SK-N-SH (cell line): ENCODE measurements around the gene PRSS56. TPM values are rescaled to one million over a fixed set of nuclear protein-coding genes. Genes with fewer than 3 reads are reported as not detected.

Experiments used
- CTCF ChIA-PET: fragments of 300-600, 350-600 bp; formaldehyde crosslinking; extraction: SDS; loops from one replicate; lab custom pipeline; 2021; lab: Yijun Ruan, JAX
- POLR2A ChIA-PET: fragments of 350-600 bp; sonication (Branson Sonifier 250); formaldehyde crosslinking; extraction: SDS; loops from one replicate; lab custom pipeline; 2020; ENCODE audit warnings: antibody characterized with exemption, inconsistent platforms; lab: Yijun Ruan, JAX
- DNase-seq: peaks from one replicate; pipeline ENCODE4 v3.0.0; 2012
- H2AFZ ChIP-seq: fragments of 200-600 bp; sonication (generic); 2 replicates; pipeline ENCODE4 v1.8.1; 2016; ENCODE audit warnings: antibody characterized with exemption, mild to moderate bottlenecking, low read depth
- H3F3A ChIP-seq: fragments of 200-600 bp; sonication (generic); replicated peaks from 2 replicates; pipeline ENCODE3; 2016; ENCODE audit warnings: antibody characterized with exemption, mild to moderate bottlenecking; ENCODE audit not compliant: insufficient read depth
- H3K27ac ChIP-seq, 2 experiments: fragments of 200-500 bp in 1 of 2; fragments of 200-600 bp in 1 of 2; sonication (Bioruptor generic) in 1 of 2; sonication (generic), shearing (Covaris generic) in 1 of 2; 2 replicates each; pipeline versions ENCODE4 v1.5.1 to v1.6.1; 2014 to 2016; ENCODE audit warnings: low read depth in 2 of 2, inconsistent platforms in 1 of 2, low read length in 1 of 2, mild to moderate bottlenecking in 1 of 2, mixed read lengths in 1 of 2
- H3K27me3 ChIP-seq: fragments of 200-600 bp; sonication (generic), shearing (Covaris generic); 2 replicates; pipeline ENCODE4 v1.6.1; 2016; ENCODE audit warnings: mixed run types; ENCODE audit not compliant: insufficient read depth
- H3K36me3 ChIP-seq, 2 experiments: fragments of 200-500 bp in 1 of 2; fragments of 200-600 bp in 1 of 2; sonication (Bioruptor generic) in 1 of 2; sonication (generic) in 1 of 2; replicated peaks in 1 of 2; 2 replicates each; pipeline versions ENCODE3 to v1.5.1; 2014 to 2016; ENCODE audit warnings: low read length in 1 of 2, mild to moderate bottlenecking in 1 of 2; ENCODE audit not compliant: insufficient read depth in 2 of 2, control insufficient read depth in 1 of 2
- H3K4me1 ChIP-seq, 2 experiments: fragments of 200-500 bp in 1 of 2; fragments of 200-600 bp in 1 of 2; sonication (Bioruptor generic) in 1 of 2; sonication (generic), shearing (Covaris generic) in 1 of 2; 2 replicates each; pipeline versions ENCODE4 v1.5.1 to v1.6.1; 2014 to 2016; ENCODE audit warnings: low read depth in 1 of 2, low read length in 1 of 2, mixed run types in 1 of 2; ENCODE audit not compliant: insufficient read depth in 2 of 2, control insufficient read depth in 1 of 2
- H3K4me2 ChIP-seq: fragments of 200-600 bp; sonication (generic), shearing (Covaris generic); 2 replicates; pipeline ENCODE4 v1.6.1; 2017; ENCODE audit warnings: mixed run types
- H3K4me3 ChIP-seq, 2 experiments: fragments of 200-500 bp in 1 of 2; fragments of 200-600 bp in 1 of 2; sonication (Bioruptor generic) in 1 of 2; sonication (generic), shearing (Covaris generic) in 1 of 2; 2 replicates each; pipeline versions ENCODE4 v1.5.1 to v1.8.1; 2014 to 2016; ENCODE audit warnings: low read depth in 2 of 2, inconsistent platforms in 1 of 2, low read length in 1 of 2, mild to moderate bottlenecking in 1 of 2, mixed read lengths in 1 of 2, moderate library complexity in 1 of 2
- H3K79me2 ChIP-seq: fragments of 200-600 bp; sonication (generic); 2 replicates; pipeline ENCODE4 v1.8.1; 2017; ENCODE audit warnings: mild to moderate bottlenecking; ENCODE audit not compliant: insufficient read depth
- H3K9ac ChIP-seq: fragments of 200-600 bp; sonication (generic); 2 replicates; pipeline ENCODE4 v1.6.1; 2017; ENCODE audit warnings: mixed run types
- H3K9me2 ChIP-seq: fragments of 200-600 bp; sonication (generic); 2 replicates; pipeline ENCODE4 v1.6.1; 2017; ENCODE audit warnings: mixed run types
- H3K9me3 ChIP-seq: fragments of 200-600 bp; sonication (generic); 2 replicates; pipeline ENCODE4 v1.6.1; 2017; ENCODE audit warnings: mixed run types, mild to moderate bottlenecking, moderate library complexity
- H4K20me1 ChIP-seq: fragments of 200-600 bp; sonication (generic); 2 replicates; pipeline ENCODE4 v1.6.1; 2017; ENCODE audit warnings: mild to moderate bottlenecking, mixed run types; ENCODE audit not compliant: insufficient read depth
- FOSL2 ChIP-seq: IDR thresholded peaks from 2 replicates; pipeline ENCODE4 v1.4.0; 2012; ENCODE audit warnings: low read depth, mild to moderate bottlenecking, moderate library complexity, borderline replicate concordance
- FOXJ3 ChIP-seq: sonication (generic); formaldehyde crosslinking; IDR thresholded peaks from 2 replicates; pipeline ENCODE4 v1.5.1; 2020; ENCODE audit warnings: mild to moderate bottlenecking, missing genetic modification reagents
- FOXM1 ChIP-seq: IDR thresholded peaks from 2 replicates; pipeline ENCODE4 v1.4.0; 2012; ENCODE audit warnings: low read depth, mild to moderate bottlenecking
- GABPA ChIP-seq: IDR thresholded peaks from 2 replicates; pipeline ENCODE4 v1.4.0; 2012; ENCODE audit warnings: low read depth, mild to moderate bottlenecking
- MAX ChIP-seq: IDR thresholded peaks from 2 replicates; pipeline ENCODE4 v1.4.0; 2012; ENCODE audit warnings: low read depth
- MEF2A ChIP-seq: IDR thresholded peaks from 2 replicates; pipeline ENCODE4 v1.4.0; 2012; ENCODE audit warnings: low read depth, borderline replicate concordance
- MXI1 ChIP-seq: IDR thresholded peaks from 2 replicates; pipeline ENCODE4 v1.6.1; 2012; ENCODE audit warnings: mild to moderate bottlenecking, low read depth, low read length, improper control_type of control experiment
- NFIC ChIP-seq: IDR thresholded peaks from 2 replicates; pipeline ENCODE4 v1.4.0; 2012; ENCODE audit warnings: borderline replicate concordance
- NRF1 ChIP-seq: IDR thresholded peaks from 2 replicates; pipeline ENCODE4 v1.6.1; 2012; ENCODE audit warnings: low read depth, mild to moderate bottlenecking, low read length
- PBX3 ChIP-seq: IDR thresholded peaks from 2 replicates; pipeline ENCODE4; 2012
- RAD21 ChIP-seq: IDR thresholded peaks from 2 replicates; pipeline ENCODE4 v1.6.1; 2012; ENCODE audit warnings: mild to moderate bottlenecking, low read length
- RCOR1 ChIP-seq: fragments of 150-350 bp; IDR thresholded peaks from 2 replicates; pipeline ENCODE4 v1.6.1; 2017; ENCODE audit warnings: antibody characterized with exemption, low read length
- RFX5 ChIP-seq: IDR thresholded peaks from 2 replicates; pipeline ENCODE4 v1.6.1; 2012; ENCODE audit warnings: mild to moderate bottlenecking, improper control_type of control experiment, low read length
- SMC3 ChIP-seq: IDR thresholded peaks from 2 replicates; pipeline ENCODE4 v1.6.1; 2012; ENCODE audit warnings: low read depth, low read length, improper control_type of control experiment
- TAF1 ChIP-seq: IDR thresholded peaks from 2 replicates; pipeline ENCODE4 v1.6.1; 2012; ENCODE audit warnings: low read depth, mild to moderate bottlenecking, low read length, moderate library complexity, borderline replicate concordance
- YY1 ChIP-seq: IDR thresholded peaks from 2 replicates; pipeline ENCODE4 v1.4.0; 2012; ENCODE audit warnings: low read depth, mild to moderate bottlenecking
- ZBTB33 ChIP-seq: IDR thresholded peaks from 2 replicates; pipeline ENCODE4 v1.4.0; 2012; ENCODE audit warnings: low read depth, borderline replicate concordance
- WGBS: methylation state at CpG from one replicate; pipeline ENCODE4 v1.1.6; 2017; ENCODE audit warnings: low lambda C conversion rate; 5-methylcytosine and 5-hydroxymethylcytosine counted together
- polyA plus RNA-seq, 3 experiments: library from polyadenylated mRNA; depleted of rRNA; stranded (reverse); fragments of >200 nt; gene quantifications; 2 replicates each; pipeline ENCODE4 v1.2.3, GENCODE V29; 2012
- TF ChIP-seq, protein P1 (sequence below): fragments of 150-350 bp; IDR thresholded peaks from 2 replicates; pipeline ENCODE4 v1.6.1; 2016; ENCODE audit warnings: mild to moderate bottlenecking, low read depth, low read length
- TF ChIP-seq, protein P2 (sequence below): IDR thresholded peaks from 2 replicates; pipeline ENCODE4 v1.6.1; 2012; ENCODE audit warnings: mild to moderate bottlenecking, low read depth, low read length, moderate library complexity

Gene PRSS56
- polyA plus RNA-seq, 1 of the 3 experiments (the other 2 are of a cell fraction) = not detected

DNA sequence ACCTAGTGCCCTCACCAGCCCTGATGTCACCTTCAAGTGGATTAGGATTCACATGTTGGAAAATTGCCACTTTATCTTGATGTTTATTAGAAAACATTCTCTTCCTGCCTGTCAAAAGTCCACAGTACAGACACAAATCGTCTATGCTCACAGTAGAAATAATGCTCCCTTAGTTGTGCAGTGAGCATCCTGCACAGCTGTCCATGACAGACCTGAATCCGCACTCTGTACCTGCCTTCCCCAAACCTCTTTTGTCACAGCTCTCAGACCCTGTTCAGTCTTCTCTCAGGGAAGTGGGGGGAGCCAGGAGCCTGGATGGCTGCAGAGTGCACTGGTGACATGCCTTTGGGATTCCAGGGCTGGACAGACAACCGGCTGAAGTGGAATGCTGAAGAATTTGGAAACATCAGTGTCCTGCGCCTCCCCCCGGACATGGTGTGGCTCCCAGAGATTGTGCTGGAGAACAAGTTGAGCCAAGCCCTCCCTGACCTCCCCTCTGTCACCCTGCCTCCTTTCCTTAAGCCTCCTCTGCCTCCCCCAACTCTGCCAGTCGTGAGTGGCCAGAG lies 7.8 kb downstream of the PRSS56 start:
- Histone ChIP-seq H3K9me2 (no peaks in the 10 kb centered on the region), H3K4me3 (no peak overlapping the region), H3K27ac (no peak overlapping the region), H2AFZ (no peak overlapping the region), H3K4me1 (peaks cover 0 to 22% of the 10 kb centered on the region in 2 experiments; a peak in 1 of 4 replicates), H4K20me1 (no peaks in the 10 kb centered on the region), H3F3A (no peaks in the 10 kb centered on the region), H3K79me2 (no peaks in the 10 kb centered on the region), H3K9ac (no peak overlapping the region), H3K27me3 (peaks cover 14% of the 10 kb centered on the region), H3K4me2 (no peak overlapping the region), H3K36me3 (no peaks in the 10 kb centered on the region), H3K9me3 (no peaks in the 10 kb centered on the region)
- TF ChIP-seq FOXJ3 (CRISPR knock-in tag) (no peak), TAF1 (no peak), FOSL2 (no peak), MAX (no peak)
- WGBS = 57% methylated on average over 6 of the region's 6 CpGs
- POLR2A ChIA-PET = no interaction called here
- DNase-seq = no peak
- CTCF ChIA-PET = interaction anchor here (1.5 to 9.7 kb wide), 2 partner anchors 79 to 627 kb away, joined by 3 to 196 read pairs; no protein-coding TSS in a partner anchor

- no peak overlapping the region for H3K4me2 ChIP-seq
- DNase-seq = peak; percentile 25
- H3K36me3 ChIP-seq = no peaks in the 10 kb centered on the region
- no peak for TF ChIP-seq MAX
- TF ChIP-seq, protein P1, sequence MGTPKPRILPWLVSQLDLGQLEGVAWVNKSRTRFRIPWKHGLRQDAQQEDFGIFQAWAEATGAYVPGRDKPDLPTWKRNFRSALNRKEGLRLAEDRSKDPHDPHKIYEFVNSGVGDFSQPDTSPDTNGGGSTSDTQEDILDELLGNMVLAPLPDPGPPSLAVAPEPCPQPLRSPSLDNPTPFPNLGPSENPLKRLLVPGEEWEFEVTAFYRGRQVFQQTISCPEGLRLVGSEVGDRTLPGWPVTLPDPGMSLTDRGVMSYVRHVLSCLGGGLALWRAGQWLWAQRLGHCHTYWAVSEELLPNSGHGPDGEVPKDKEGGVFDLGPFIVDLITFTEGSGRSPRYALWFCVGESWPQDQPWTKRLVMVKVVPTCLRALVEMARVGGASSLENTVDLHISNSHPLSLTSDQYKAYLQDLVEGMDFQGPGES = no peak
- no peak for TF ChIP-seq GABPA
- TF ChIP-seq NRF1 = no peak
- TF ChIP-seq FOXM1 = no peak
- TF ChIP-seq RCOR1 = no peak
- no peak for TF ChIP-seq ZBTB33
- no peak for TF ChIP-seq RAD21
- TF ChIP-seq NFIC = no peak
- no peak for TF ChIP-seq YY1
- TF ChIP-seq PBX3 = no peak
- no peak for TF ChIP-seq MXI1
- no peak for TF ChIP-seq SMC3
- TF ChIP-seq, protein P2, sequence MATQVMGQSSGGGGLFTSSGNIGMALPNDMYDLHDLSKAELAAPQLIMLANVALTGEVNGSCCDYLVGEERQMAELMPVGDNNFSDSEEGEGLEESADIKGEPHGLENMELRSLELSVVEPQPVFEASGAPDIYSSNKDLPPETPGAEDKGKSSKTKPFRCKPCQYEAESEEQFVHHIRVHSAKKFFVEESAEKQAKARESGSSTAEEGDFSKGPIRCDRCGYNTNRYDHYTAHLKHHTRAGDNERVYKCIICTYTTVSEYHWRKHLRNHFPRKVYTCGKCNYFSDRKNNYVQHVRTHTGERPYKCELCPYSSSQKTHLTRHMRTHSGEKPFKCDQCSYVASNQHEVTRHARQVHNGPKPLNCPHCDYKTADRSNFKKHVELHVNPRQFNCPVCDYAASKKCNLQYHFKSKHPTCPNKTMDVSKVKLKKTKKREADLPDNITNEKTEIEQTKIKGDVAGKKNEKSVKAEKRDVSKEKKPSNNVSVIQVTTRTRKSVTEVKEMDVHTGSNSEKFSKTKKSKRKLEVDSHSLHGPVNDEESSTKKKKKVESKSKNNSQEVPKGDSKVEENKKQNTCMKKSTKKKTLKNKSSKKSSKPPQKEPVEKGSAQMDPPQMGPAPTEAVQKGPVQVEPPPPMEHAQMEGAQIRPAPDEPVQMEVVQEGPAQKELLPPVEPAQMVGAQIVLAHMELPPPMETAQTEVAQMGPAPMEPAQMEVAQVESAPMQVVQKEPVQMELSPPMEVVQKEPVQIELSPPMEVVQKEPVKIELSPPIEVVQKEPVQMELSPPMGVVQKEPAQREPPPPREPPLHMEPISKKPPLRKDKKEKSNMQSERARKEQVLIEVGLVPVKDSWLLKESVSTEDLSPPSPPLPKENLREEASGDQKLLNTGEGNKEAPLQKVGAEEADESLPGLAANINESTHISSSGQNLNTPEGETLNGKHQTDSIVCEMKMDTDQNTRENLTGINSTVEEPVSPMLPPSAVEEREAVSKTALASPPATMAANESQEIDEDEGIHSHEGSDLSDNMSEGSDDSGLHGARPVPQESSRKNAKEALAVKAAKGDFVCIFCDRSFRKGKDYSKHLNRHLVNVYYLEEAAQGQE = no peak
- no peak for TF ChIP-seq MEF2A
- no peak for TF ChIP-seq RFX5
- no peak for TF ChIP-seq FOXJ3 (CRISPR knock-in tag)
- 64% methylated on average over 7 of the region's 11 CpGs for WGBS
- no peaks in the 10 kb centered on the region for H3F3A ChIP-seq
- no peaks in the 10 kb centered on the region for H3K9me3 ChIP-seq
- ChIA-PET POLR2A (no interaction called here), CTCF (no interaction called here)
- H3K27ac ChIP-seq = no peak overlapping the region
- H3K9ac ChIP-seq = no peak overlapping the region
- H3K9me2 ChIP-seq = no peaks in the 10 kb centered on the region
- H2AFZ ChIP-seq = no peak overlapping the region
- H3K4me3 ChIP-seq = no peak overlapping the region
- H3K4me1 ChIP-seq = peaks cover 0 to 16% of the 10 kb centered on the region in 2 experiments; a peak in 1 of 4 replicates
- H3K79me2 ChIP-seq = no peaks in the 10 kb centered on the region
- no peaks in the 10 kb centered on the region for H4K20me1 ChIP-seq
- H3K27me3 ChIP-seq = peaks cover 5% of the 10 kb centered on the region
These were observed 8.7 kb downstream of the PRSS56 start for GRCh38 chr2:232528746-232529460.
